Right lobe of liver (tissue), 6 donors: Measurements from ENCODE around the gene HIF1A. TPM values are rescaled to one million over a fixed set of nuclear protein-coding genes. Genes with fewer than 3 reads are reported as not detected.

Source experiments
- ATAC-seq, 4 donors: fragments of 200-7000 bp; cut with Tn5 transposase; one replicate each; pipeline ENCODE4 v1.9.1; 2020; ENCODE audit warnings: mild to moderate bottlenecking in 4 of 4, moderate library complexity in 4 of 4
- DNase-seq, 3 donors: peaks; one replicate each; pipeline ENCODE4 v3.0.0-alpha.2; 2020
- H3K27ac ChIP-seq, 3 donors: fragments of 200-600 bp; one replicate each; pipeline ENCODE4 v1.8.0; 2022
- H3K27me3 ChIP-seq, 2 donors: fragments of 200-600 bp; one replicate each; pipeline ENCODE4 v1.8.0; 2022
- H3K36me3 ChIP-seq, 4 donors: fragments of 200-600 bp; sonication (generic) in 1 of 4; one replicate each; pipeline versions ENCODE4 v1.5.1 to v1.8.0; 2017 to 2022; ENCODE audit warnings: control low read depth in 1 of 4
- H3K4me1 ChIP-seq, 4 donors: fragments of 200-600 bp; sonication (generic) in 1 of 4; one replicate each; pipeline versions ENCODE4 v1.5.1 to v1.8.0; 2017 to 2022; ENCODE audit warnings: control low read depth in 1 of 4
- H3K4me3 ChIP-seq, 3 donors: fragments of 200-600 bp; one replicate each; pipeline ENCODE4 v1.8.0; 2022
- H3K9me3 ChIP-seq, 4 donors: fragments of 200-600 bp; sonication (generic) in 1 of 4; one replicate each; pipeline versions ENCODE4 v1.5.1 to v1.8.0; 2017 to 2022; ENCODE audit warnings: control low read depth in 1 of 4
- CTCF ChIP-seq, 4 donors: fragments of 200-600 bp in 3 of 4; fragments of 450-650 bp in 1 of 4; IDR thresholded peaks; one replicate each; pipeline versions ENCODE4 v1.5.1 to v1.8.0; 2016 to 2022; ENCODE audit warnings: antibody characterized with exemption in 4 of 4, mild to moderate bottlenecking in 2 of 4
- POLR2A ChIP-seq: fragments of 450-650 bp; IDR thresholded peaks from one replicate; pipeline ENCODE4 v1.6.1; 2017; ENCODE audit warnings: antibody characterized with exemption, mild to moderate bottlenecking
- WGBS: methylation state at CpG from one replicate; pipeline ENCODE4 v1.1.6; 2018; ENCODE audit warnings: low coverage, low lambda C conversion rate; ENCODE audit not compliant: insufficient coverage; ENCODE audit errors: missing lambda C conversion rate; 5-methylcytosine and 5-hydroxymethylcytosine counted together
- intact Hi-C, 2 donors: fragments of 100-400 bp; cut with DNase I; formaldehyde crosslinking; loops; one replicate each; pipeline versions ENCODE4 v1.11.2 to v1.14.1; 2022
- long read RNA-seq: library from polyadenylated mRNA; unstranded; transcript quantifications from one replicate; pipeline ENCODE4 v2.0.0, GENCODE V29; 2019
- total RNA-seq, 6 experiments: library from RNA; depleted of rRNA in 2 of 6; stranded (reverse); fragments of >200 nt in 2 of 6; fragmentation: NEBNext Ultra II Directional in 3 of 6; extraction: Animal tissue kit (Norgen Biotek cat#: 25700) in 3 of 6; gene quantifications; one replicate each; pipeline versions ENCODE4 v1.1.0 to v1.2.4, GENCODE V29; 2016 to 2023
- donor health status: DM: no; HTN: yes; CAD: no.
- donor health status: DM: no; HTN: no; CAD: no.
- donor health status: DM: no; HTN: no; CAD: no.
- donor health status: DM: no; HTN: yes; CAD: no.
- donor health status: DM: no; HTN: yes; CAD: no.

Gene HIF1A
- total RNA-seq: 100 to 1,000 TPM in 1 of 6 experiments, 10 to 100 TPM in 5; 15.9 to 117 (median 31.9) TPM
- long read RNA-seq, partial matches to known transcripts: 6 of 6 reads
- long read RNA-seq, other reads (novel, unspliced or antisense): 0 of 6 reads

GRCh38 chr14:61694830-61695694 is at the start of gene HIF1A:
Gene HIF1A (plus strand): TSS chr14:61695513. CDS start chr14:61695805, 292 bp downstream.
- peaks cover 0 to 5% (median 0%) of the 10 kb centered on the region in 4 donors for H3K9me3 ChIP-seq
- TF ChIP-seq CTCF (IDR thresholded peaks at IDR 0.05): peak in 1 of 4 donors; percentile 14
- peak; percentile 97 for TF ChIP-seq POLR2A
- peak within 1 kb of the TSS; percentile 96 to 100 (median 97) for H3K27ac ChIP-seq
- ATAC-seq (peak; percentile 89 to 97 (median 94)), DNase-seq (peak; percentile 98 to 99 (median 99))
- peaks cover 0 to 38% (median 2%) of the 10 kb centered on the region in 4 donors for H3K4me1 ChIP-seq
- intact Hi-C loops: no loop called here
- peak within 1 kb of the TSS; percentile 87 to 90 (median 90) for H3K4me3 ChIP-seq
- WGBS: under 1% methylated on average over 25 of the region's 68 CpGs
- H3K27me3 ChIP-seq: no peaks in the 10 kb centered on the region
- no peaks in the 10 kb centered on the region for H3K36me3 ChIP-seq

GRCh38 chr14:61646366-61647116 is 48.8 kb upstream of the HIF1A start:
- Histone ChIP-seq H3K27ac (no peak overlapping the region), H3K9me3 (no peaks in the 10 kb centered on the region), H3K4me3 (no peak overlapping the region), H3K4me1 (no peaks in the 10 kb centered on the region), H3K36me3 (no peaks in the 10 kb centered on the region), H3K27me3 (no peaks in the 10 kb centered on the region)
- intact Hi-C loops: no loop called here
- 80% methylated on average over 5 of the region's 5 CpGs for WGBS
- ATAC-seq (no peak), DNase-seq (no peak)
- TF ChIP-seq POLR2A: no peak
- no peak for TF ChIP-seq CTCF (IDR thresholded peaks at IDR 0.05)

DNA sequence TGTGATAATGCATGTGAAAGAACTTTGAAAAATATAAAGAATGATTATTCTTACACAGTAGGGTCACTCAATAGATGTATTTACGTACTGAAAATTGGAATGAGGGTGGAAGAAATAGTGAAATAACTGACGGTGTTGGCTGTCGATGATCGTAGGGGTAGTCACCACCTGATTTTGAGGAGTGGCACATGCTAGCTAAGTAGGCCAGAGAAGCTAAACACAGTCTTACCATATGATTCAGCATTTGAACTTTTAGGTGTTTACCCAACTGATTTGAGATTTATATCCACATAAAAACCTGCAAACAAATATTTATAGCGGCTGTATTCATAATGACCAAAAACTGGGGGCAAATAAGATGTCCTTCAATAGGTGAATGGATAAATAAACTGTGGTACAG is 47.6 kb upstream of the HIF1A start:
- ATAC-seq: no peak
- intact Hi-C loops: no loop called here
- H3K27ac ChIP-seq: no peak overlapping the region
- H3K4me3 ChIP-seq: no peak overlapping the region
- TF ChIP-seq POLR2A: no peak
- no peak for TF ChIP-seq CTCF (IDR thresholded peaks at IDR 0.05)
- 86% methylated on average over 5 of the region's 5 CpGs for WGBS
- no peak for DNase-seq
- H3K4me1 ChIP-seq: no peaks in the 10 kb centered on the region
- H3K36me3 ChIP-seq: no peaks in the 10 kb centered on the region
- no peaks in the 10 kb centered on the region for H3K9me3 ChIP-seq
- H3K27me3 ChIP-seq: no peaks in the 10 kb centered on the region

GRCh38 chr14:61648377-61648776 is 46.9 kb upstream of the HIF1A start:
- no peak for ATAC-seq
- no peak for TF ChIP-seq CTCF (IDR thresholded peaks at IDR 0.05)
- no peak for TF ChIP-seq POLR2A
- Histone ChIP-seq H3K36me3 (no peaks in the 10 kb centered on the region), H3K9me3 (no peaks in the 10 kb centered on the region), H3K27me3 (no peaks in the 10 kb centered on the region), H3K4me1 (no peaks in the 10 kb centered on the region), H3K27ac (no peak overlapping the region), H3K4me3 (no peak overlapping the region)
- DNase-seq: no peak
- intact Hi-C loops: no loop called here
